NCI-H2196 (cell line): ENCODE results near the gene PAPSS2.

Experiments
- DNase-seq: peaks from one replicate; lab custom pipeline; 2025; ENCODE audit not compliant: unreplicated experiment; lab: John Stamatoyannopoulos, UW

PAPSS2 gene

DNA sequence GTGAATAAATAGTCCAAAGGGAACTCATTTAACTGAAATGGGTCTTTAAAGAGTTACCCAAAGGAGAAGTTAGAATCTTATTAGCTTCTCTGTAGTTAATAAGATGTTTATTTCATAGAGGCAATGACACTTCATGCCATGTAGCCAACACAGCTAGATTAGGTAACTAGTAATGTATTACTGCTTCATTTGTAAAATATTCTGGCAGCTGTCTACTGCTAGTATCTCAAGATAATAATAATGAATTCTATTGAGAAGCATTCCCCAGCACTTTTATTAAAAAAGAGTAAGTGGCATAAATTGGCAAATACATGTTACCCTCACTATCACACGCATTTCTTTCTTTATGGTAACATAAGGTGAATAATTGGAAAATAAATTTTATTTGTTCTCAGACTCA, 10.1 kb downstream of the PAPSS2 start:
- no peak for DNase-seq

DNA sequence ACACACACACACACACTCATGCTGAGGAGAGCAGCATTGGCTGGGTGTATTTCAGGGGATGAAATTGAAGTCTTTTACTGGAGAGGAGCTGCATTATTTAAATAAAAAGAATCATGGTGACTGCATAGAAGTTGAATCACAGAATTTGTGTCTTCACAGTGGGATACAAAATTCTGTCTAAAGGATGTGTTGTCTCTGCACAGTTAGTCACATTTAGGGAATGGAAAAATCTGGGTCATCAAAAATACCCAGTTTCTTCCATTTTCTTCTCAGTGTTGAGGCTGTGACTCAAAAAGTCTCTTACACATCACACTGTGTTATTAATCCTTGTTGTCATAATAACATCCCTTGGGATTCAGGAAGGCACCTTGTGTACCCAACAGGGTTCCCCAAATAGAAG, 10.9 kb downstream of the PAPSS2 start:
- DNase-seq, result no peak

DNA sequence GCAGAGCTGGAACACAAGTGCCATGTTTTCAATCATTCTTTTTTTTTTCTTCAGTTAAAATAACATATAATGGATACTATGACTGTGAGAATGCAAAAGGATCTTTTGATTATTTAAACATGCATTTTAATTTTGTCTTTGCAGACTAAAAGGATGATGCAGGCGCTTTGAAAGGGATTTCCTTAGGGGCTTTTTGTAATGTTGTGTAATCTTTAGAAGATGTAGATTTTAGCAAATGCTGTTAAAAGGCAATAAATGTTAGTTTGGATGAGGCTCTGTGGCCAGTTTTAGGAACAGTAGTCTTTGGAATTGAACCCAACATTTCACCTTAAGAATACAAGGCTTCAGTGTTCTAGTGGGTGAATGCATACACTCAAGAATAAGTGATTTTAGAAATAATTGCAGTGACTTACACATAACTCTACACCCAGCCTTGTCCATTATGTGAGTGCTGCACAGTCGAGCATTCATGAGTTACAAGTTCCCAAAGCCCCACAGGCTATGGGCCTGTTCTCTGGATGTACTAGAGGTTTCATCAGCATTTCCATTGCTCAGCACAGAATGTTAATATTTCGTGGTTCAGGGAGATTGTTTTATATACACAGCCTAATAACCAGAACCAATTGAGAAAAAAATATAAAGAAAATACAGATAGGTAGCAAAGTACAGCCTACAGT, 11.6 kb downstream of the PAPSS2 start:
- no peak for DNase-seq

DNA sequence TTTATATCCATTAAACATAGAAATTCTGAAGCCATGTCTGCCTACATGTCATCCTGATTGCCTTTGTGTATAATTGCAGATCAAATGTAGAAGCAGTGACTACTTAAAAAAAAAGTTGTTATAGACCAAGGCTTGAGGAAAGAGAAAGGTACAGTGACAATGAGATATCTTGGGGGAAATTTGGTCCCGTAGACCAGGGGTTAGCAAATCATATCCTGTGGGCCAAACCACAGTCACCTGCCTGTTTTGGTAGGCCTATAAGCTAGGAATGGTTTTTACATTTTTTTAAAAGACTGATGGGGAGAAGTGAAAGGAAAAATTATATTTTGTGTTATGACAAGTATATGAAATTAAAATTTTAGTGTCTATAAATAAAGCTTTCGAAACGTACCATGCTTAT, 12.9 kb downstream of the PAPSS2 start:
- no peak for DNase-seq

DNA sequence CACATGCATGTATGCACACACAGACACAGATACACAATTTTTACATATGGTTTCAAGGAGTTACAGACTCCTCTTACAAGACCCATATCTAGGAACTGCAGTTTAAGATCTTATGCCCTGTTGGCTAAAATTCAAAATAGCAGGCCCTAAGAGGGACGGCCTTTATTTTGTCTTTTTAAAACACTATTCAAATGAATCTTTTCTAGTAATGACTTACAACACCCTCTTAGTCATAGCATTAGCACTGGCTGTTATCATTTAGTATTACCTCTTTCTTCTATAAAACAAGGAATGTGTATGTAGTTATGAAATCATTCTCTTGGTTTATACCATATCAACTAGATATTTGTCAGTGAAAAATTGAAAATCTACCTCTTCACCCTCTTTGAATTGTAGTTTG, 15.3 kb downstream of the PAPSS2 start:
- no peak for DNase-seq

DNA sequence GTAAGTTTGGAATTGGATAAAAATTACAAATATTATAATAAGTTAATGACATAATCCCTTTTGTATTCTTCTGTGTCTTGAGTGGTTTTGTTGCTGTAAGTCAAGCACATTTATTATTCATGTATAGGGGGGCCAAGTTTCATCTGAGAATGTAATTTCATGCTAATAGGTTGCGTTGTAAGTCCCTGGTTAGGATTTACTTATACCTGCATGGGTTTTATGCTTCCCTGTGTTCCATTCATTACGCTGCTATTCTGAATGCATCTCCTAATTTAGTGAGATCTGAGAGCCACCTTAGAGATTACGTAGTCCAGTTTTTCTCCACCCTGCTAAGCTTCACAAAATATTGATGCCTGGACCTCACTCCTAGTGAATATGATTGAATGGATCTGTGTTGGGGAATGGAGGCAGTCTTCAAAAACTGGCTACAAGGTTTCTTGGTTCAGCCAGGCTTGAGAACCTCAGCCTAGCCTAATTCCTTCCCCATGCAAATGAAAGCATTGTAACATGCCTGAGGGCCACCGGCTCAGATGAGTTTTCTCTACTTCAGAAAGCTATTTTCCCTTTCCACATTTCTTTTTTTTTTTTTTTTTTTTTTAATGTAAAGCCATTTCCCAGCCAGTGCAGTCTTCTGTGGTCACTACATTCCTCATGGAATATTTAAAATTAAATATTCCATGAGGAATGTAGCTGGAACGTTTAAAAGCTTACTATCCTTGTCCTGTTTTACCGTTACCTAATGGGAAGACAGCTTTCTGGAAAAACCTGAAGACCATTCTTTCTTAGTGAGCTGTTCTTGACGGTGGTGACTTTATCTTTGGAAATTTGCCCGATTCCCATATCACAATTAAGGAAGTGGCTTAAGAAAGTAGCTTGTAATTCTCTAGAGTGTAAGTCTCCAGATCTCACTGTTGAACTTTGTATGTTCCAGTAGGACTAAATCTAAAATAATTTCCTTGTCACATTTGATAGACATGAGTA, 16.0 kb downstream of the PAPSS2 start:
- no peak for DNase-seq

DNA sequence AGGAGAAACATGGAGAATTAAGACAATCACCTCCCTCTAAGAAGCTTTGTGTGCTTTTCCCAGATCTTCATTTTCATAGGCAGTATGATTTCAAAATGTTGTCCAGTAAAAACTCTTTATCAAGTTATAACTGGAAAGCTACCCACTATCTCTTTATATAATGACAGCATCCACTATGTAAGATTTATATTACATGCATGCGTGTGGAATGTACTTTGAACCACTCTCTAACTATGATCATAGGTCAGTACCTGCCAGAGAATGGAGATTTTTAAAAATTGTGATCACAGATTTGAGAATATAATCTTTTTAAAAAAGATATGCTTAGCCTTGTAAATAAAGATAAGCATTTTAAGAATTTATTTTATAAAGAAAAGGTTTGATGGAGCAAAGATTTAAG, 17.9 kb downstream of the PAPSS2 start:
- DNase-seq, result no peak

DNA sequence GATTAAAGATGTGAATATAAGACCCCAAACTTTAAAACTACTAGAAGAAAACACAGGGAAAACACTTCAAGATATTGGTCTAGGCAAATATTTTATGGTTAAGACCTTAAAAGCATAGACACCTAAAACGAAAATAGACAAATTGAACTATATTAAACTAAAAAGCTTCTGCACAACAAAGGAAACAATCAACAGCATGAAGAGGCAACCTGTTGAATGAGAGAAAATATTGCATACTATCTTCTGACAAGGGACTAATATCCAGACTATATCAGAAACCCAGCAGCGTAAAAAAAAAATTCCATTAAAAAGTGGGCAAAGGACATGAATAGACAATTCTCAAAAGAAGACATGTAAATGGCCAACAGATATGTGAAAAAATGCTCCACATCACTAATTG, 18.6 kb downstream of the PAPSS2 start:
- no peak for DNase-seq

DNA sequence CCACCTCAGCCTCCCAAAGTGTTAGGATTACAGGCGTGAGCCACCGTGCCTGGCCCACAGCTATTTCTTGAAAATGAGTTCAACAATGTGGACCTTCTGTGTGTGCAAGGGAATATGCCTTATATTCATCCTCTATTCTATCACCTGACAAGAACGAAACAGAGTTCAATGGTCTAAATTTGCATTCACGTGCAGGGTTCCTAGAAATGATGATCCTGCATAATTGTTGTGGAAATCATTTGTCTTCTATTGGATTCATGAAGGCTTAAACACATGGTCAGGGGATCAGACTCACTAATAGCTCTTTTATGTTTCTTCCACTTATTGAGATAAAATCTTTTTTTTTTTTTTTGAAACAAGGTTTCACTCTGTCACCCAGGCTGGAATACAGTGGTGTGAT, 23.7 kb downstream of the PAPSS2 start:
- no peak for DNase-seq

DNA sequence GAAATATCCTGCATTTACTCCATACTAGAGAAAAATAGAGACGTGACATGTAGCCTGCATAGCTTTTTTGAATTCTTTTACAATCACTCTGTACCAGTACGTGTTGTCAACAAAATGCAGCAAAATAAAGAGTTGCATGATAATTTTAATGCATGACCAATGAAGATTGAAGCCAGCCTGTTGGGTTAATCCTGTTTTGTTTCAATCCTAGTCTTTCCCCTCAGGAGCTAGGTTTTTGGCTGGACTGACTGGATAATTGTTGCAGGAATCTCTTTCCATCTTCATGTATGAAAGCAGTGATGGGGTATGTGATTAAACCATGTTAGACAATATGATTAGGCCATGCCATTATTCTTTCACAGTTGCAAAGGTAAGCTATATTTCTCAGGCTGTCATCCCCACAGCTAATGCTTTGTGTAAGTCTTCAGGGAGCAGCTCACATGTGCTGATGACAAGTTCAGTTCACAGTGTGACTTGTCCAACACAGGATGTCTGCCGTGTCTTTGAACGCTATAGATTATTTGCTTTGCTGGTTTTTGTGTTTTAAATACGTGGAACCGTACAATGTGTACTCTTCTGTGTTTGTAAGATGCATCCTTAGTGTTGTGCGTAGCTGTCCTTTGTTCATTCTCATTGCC, 24.4 kb downstream of the PAPSS2 start:
- no peak for DNase-seq

DNA sequence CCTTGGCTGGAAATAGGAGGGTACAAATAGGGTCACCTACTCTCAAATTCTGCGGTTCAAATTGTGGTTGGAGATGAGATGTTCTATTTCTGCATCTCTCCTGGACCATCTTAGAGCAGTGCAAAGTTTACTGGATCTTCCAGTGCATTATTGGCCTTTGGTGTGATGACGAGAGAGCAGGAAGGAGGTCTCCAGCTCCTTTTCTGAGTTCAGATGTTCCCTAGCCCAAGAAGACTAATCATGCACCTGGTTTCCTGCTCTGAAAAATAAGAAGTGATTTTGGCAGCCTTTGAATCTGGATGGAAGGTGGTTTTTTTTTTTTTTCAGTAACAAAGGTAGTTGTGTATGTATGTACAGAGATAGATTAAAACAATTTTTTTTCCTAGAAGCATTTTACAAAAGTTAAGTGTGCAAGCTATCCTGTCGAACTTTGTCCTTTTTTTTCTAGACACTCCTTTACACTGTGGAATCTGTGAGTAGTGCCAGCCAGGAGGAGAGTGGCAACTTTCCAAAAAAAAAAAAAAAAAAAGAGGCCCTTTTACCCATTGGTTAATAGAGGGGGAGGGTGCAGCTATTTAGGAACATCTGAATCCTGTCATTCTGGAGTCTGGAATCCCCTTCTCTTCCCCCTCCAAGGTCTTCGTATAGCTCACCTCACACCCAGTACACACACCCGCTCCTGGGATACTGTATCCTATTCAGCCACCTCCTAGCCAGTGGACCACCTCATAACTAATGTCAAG, 26.3 kb downstream of the PAPSS2 start:
- no peak for DNase-seq

DNA sequence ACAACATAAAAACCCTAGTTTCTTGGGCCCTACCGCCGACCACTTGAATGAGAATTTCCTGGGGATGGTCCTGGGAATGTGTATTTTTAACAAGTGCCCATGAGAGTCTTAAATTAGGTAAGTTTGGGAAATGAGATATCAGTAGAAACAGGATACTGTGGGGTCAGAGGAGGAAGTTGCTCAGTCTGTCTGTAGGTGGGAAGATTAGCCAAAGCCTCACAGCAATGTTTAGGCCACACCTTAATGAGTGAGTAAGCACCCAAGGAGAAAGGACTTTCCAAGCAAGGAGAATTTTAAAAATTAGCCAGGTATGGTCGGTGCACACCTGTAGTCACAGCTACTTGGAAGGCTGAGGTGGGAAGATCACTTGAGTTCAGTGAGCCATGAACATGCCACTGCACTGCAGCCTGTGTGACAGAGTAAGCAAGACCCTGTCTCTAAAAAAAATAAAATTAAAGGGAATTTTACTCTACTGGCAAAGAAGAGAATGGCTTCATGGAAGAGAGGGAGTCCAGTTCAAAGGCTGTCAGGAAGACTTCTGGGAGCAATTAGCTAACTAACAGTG, 31.9 kb downstream of the PAPSS2 start:
- DNase-seq, result no peak

DNA sequence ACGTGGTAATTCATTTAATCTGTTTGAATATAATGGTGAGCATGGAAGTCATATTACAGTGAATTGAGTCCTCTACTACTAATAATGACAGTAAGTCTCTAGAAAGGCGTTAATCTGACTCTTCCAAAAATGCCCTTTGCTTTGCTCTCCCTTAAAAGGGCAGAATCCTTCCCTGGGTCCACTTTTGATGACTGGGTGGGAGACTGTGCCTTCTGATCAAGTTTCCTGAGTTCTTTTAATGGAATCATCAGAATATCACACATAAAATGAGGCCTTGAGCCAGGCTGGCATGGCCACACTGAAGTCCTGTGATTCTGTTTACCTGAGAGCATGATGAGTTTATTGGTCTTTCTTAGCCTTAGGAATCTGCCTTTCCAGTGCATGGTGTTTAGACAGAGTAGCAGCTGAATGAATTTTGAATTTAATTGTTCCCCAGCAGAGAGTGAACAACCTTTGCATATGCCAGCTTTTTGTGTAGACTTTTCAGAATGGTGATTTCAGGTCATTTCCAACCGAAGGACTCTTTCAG, 33.3 kb downstream of the PAPSS2 start:
- no peak for DNase-seq

DNA sequence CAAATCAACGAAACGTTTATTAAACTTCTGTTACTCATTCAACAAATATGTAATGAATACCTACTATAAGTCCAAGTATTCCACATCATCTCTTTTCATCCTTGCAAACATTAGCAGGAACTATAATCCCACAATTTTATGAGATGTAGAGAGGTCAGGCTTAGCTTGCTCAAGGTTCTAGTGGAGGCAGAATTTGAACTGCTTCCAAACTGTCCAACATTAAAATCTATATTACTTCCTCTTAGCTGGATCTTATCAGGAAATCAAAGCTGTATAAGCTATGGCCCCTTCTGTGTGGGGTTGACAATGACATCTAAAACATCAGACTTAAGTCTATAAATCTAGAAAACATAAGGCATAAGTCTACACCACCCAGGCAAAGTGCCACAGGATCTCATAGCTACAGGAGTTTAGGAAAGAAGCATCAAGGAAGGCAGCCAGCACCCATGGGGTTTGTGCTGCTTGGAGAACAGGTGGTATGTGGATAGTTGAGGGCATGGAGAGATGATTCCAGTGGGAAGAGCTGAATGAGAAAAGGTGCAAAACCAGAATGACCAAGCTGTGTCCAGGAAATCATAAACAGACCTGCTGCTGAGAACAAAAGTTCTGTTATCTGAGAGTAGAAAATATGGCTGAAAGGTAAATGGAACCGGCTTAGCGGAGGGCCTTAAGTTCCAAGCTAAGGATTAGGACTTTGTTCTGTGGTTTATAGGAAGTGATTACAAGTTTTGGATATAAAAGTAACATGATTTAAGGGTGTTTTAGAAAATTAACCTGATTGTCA, 34.5 kb downstream of the PAPSS2 start:
- no peak for DNase-seq

DNA sequence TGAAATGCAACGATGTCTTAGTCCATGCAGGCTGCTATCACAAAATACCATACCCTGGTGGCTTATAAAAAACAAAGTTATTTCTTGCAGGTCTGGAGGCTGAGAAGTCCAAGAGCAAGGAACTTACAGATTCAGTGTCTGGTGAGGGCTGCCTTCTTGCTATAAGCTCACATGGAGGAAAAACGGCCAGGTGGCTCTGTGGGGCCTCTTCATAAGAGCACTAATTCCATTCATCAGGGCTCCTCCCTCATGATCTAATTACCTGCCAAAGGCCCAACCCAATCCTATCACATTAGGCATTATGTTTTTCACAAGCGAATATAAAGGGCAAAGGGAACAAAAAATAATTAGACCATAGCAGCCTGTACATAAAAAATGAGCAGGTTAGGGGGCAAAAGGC, 35.4 kb downstream of the PAPSS2 start:
- no peak for DNase-seq

DNA sequence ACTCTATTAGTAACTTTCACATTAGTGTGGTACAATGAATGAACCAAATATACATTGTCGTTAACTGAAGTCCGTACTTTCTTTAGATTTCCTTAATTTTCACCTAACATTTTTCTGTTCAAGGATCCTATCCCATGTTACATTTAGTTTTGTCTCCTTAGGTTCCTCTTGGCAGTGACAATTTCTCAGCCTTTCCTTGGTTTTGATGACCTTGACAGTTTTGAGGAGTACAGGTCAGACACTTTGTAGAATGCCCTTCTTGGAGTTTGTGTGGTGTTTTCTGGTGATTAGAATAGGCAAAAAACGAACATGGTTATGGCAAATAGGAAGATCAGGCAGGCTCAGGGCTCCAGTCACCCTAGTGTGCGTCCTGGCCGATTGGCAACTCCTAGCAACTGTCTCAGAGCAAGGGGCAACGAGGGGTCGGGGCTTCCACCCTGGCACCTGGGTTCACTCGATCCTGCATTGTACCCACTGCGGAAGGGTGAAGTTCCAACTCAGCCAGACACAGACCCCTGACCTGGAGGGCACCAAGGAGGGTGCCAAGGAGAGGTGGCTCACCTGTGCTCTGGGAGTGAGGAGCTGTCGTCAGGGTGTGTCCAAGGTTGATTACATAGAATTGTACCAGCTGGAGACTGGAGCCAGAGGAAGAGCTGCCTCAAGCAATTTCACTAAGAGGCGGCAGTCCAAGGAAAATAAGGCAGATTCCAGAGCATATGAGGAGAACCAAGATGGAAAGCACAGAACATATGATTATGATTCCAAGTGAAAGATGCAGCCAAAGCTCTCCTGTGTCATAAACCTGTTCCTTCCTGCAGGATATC, 37.5 kb downstream of the PAPSS2 start:
- DNase-seq, result no peak

DNA sequence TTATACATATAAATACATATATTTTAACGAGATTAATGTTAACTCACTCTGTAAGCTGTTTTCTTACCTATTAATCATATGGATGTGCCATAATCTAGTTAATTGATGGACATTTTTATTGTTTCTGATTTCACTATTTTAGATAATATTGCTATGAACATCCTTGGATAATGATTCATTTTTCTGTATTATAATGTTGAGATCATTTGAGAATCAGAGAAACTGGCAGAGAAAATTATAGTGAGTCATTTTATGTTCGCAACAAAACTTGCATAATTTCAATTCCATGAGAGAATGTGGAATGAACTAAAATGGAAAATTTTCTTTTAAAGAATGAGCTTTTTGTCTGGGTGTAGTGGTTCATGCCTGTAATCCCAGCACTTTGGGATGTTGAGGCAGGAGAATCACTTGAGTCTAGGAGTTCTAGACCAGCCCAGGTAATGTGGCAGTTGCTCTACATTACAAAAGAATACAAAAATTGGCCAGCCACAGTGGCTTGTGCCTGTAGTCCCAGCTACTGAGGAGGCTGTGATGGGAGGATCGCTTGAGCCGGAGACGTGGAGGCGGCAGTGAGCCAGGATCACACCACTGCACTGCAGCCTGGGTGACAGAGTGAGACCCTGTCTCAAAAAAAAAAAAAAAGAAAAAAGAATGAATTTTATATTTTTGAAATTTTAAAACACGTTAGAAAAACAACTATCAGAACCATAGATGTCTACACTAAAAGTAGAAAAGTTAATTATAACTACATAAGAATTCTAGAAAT, 40.5 kb downstream of the PAPSS2 start:
- no peak for DNase-seq

DNA sequence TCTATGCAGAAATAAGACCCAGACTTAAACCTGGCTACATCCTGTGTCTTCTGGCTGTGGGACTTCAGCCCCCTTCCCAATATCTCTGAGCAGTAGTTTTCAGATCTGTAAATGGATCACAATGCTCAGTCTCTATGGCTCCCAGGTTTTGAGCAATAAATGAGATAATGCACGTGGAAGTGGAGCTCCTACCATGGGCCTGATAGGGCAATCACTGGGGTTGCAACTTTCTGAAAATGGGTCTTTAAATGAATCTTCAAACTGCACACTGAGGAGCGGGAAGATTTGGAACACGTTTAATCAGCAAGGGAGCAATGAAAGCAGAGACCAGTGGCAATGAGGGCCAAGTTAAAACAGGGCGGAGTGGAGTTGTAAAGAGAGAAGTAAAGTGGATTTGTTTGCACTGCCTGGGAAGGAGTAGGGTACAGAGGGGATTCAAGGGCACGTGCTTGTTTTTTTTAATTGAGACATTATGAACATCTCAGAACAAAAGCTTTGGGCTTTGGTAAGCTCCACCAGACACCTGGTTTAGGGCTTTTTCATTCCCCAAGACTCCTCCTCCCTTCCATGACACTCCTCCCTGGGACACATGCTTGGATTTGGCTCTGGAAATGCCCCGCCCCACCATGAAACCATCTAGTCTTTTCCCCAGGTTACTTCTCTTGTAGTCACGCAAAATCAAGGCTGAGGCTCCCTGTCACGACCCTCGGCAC, 42.7 kb downstream of the PAPSS2 start:
- DNase-seq, result no peak
